Measurements from ENCODE around the gene GGTLC2.

DNA sequence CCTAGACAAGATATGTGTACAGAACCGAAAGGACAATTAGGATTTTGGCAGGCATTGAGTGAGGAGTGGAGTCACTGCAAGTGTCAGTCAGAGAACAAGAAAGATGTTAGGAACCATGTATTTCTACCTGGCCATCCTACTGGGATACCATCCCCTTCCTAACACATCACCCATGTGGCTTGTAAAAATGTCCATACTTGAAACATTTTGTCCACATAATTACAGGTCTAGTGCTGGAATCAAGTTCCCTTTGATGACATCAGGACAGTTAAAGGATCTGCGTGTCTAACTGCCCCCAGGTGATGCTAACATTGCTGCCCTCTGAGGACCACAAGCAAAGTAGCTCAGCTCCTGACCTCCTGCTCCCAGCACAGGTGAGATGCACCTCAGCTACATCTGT lies 31.9 kb upstream of the GGTLC2 start:
- TF ChIP-seq, protein P1, sequence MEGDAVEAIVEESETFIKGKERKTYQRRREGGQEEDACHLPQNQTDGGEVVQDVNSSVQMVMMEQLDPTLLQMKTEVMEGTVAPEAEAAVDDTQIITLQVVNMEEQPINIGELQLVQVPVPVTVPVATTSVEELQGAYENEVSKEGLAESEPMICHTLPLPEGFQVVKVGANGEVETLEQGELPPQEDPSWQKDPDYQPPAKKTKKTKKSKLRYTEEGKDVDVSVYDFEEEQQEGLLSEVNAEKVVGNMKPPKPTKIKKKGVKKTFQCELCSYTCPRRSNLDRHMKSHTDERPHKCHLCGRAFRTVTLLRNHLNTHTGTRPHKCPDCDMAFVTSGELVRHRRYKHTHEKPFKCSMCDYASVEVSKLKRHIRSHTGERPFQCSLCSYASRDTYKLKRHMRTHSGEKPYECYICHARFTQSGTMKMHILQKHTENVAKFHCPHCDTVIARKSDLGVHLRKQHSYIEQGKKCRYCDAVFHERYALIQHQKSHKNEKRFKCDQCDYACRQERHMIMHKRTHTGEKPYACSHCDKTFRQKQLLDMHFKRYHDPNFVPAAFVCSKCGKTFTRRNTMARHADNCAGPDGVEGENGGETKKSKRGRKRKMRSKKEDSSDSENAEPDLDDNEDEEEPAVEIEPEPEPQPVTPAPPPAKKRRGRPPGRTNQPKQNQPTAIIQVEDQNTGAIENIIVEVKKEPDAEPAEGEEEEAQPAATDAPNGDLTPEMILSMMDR (IDR thresholded peaks at IDR 0.05): no peak
- TF ChIP-seq POLR2A (IDR thresholded peaks at IDR 0.05): no peak

Measured in lower leg skin (tissue), 3 donors.